ENCODE results near the gene VSIG1. TPM values are rescaled to one million over a fixed set of nuclear protein-coding genes. Genes with fewer than 3 reads are reported as not detected.

The VSIG1 gene
- total and polyA plus RNA-seq, 2 experiments from 2014 or later: 5.2 to 12.8 TPM

GRCh38 chrX:108025954-108026600 lies 18.8 kb upstream of the VSIG1 start:
- Histone ChIP-seq H3K9me2 (replicated peaks; ENCODE audit: insufficient read depth) (no peaks in the 10 kb centered on the region), H3K27ac (no peak overlapping the region)

GRCh38 chrX:108028854-108029253 lies 16.0 kb upstream of the VSIG1 start:
- Histone ChIP-seq H3K79me2 (no peaks in the 10 kb centered on the region), H3K4me2 (no peak overlapping the region), H3K27me3 (no peaks in the 10 kb centered on the region), H4K20me1 (ENCODE audit: insufficient read depth, poor library complexity, severe bottlenecking) (no peaks in the 10 kb centered on the region), H2AFZ (no peak overlapping the region), H3K4me3 (no peak overlapping the region), H3K4me1 (ENCODE audit: insufficient read depth) (no peaks in the 10 kb centered on the region), H3K9me2 (replicated peaks; ENCODE audit: insufficient read depth) (no peaks in the 10 kb centered on the region), H3K27ac (no peak overlapping the region), H3K36me3 (replicated peaks; ENCODE audit: insufficient read depth, low read depth) (no peaks in the 10 kb centered on the region), H3K9me3 (ENCODE audit: low read depth) (no peaks in the 10 kb centered on the region)
- WGBS (ENCODE audit: low lambda C conversion rate, missing lambda C conversion rate): 86% methylated on average over 1 of the region's 1 CpG
- DNase-seq (ENCODE audit: low spot score): no peak
- TF ChIP-seq EZH2 (IDR thresholded peaks at IDR 0.05; ENCODE audit: borderline replicate concordance): no peak
- no peak for TF ChIP-seq EZH2phosphoT487 (IDR thresholded peaks at IDR 0.05; ENCODE audit: low read depth, severe bottlenecking, unreplicated experiment)
- no peak for TF ChIP-seq CTCF (IDR thresholded peaks at IDR 0.05; ENCODE audit: poor library complexity)

More at GRCh38 chrX:108025954-108026600, 18.8 kb upstream of the VSIG1 start:
- Histone ChIP-seq H3K36me3 (replicated peaks; ENCODE audit: insufficient read depth, low read depth) (no peaks in the 10 kb centered on the region), H3K4me3 (no peak overlapping the region), H3K27me3 (no peaks in the 10 kb centered on the region), H4K20me1 (ENCODE audit: insufficient read depth, poor library complexity, severe bottlenecking) (no peaks in the 10 kb centered on the region), H3K4me2 (no peak overlapping the region), H3K79me2 (no peaks in the 10 kb centered on the region), H3K9me3 (ENCODE audit: low read depth) (no peaks in the 10 kb centered on the region), H3K4me1 (ENCODE audit: insufficient read depth) (no peaks in the 10 kb centered on the region), H2AFZ (no peak overlapping the region)
- 50% methylated on average over 2 of the region's 2 CpGs for WGBS (ENCODE audit: low lambda C conversion rate, missing lambda C conversion rate)
- TF ChIP-seq EZH2phosphoT487 (IDR thresholded peaks at IDR 0.05; ENCODE audit: low read depth, severe bottlenecking, unreplicated experiment): no peak
- TF ChIP-seq CTCF (IDR thresholded peaks at IDR 0.05; ENCODE audit: poor library complexity): no peak
- no peak for TF ChIP-seq EZH2 (IDR thresholded peaks at IDR 0.05; ENCODE audit: borderline replicate concordance)
- no peak for DNase-seq (ENCODE audit: low spot score)

GRCh38 chrX:108029928-108030711 lies 14.7 kb upstream of the VSIG1 start:
- Histone ChIP-seq H3K9me2 (replicated peaks; ENCODE audit: insufficient read depth) (no peaks in the 10 kb centered on the region), H3K36me3 (replicated peaks; ENCODE audit: insufficient read depth, low read depth) (no peaks in the 10 kb centered on the region), H3K4me1 (ENCODE audit: insufficient read depth) (no peaks in the 10 kb centered on the region), H4K20me1 (ENCODE audit: insufficient read depth, poor library complexity, severe bottlenecking) (no peaks in the 10 kb centered on the region), H3K4me3 (no peak overlapping the region), H3K27me3 (no peaks in the 10 kb centered on the region), H3K79me2 (no peaks in the 10 kb centered on the region), H3K4me2 (no peak overlapping the region), H3K27ac (no peak overlapping the region), H2AFZ (no peak overlapping the region), H3K9me3 (ENCODE audit: low read depth) (no peaks in the 10 kb centered on the region)
- TF ChIP-seq CTCF (IDR thresholded peaks at IDR 0.05; ENCODE audit: poor library complexity): no peak
- TF ChIP-seq EZH2 (IDR thresholded peaks at IDR 0.05; ENCODE audit: borderline replicate concordance): no peak
- no peak for TF ChIP-seq EZH2phosphoT487 (IDR thresholded peaks at IDR 0.05; ENCODE audit: low read depth, severe bottlenecking, unreplicated experiment)
- DNase-seq (ENCODE audit: low spot score): no peak
- WGBS (ENCODE audit: low lambda C conversion rate, missing lambda C conversion rate): 72% methylated on average over 5 of the region's 5 CpGs
